GM23338 (cell line): Measurements from ENCODE around the gene CDH23. TPM values are rescaled to one million over a fixed set of nuclear protein-coding genes. Genes with fewer than 3 reads are reported as not detected.

Experiments
- ATAC-seq: fragments of 200-7000 bp; cut with Tn5 transposase; 3 replicates; pipeline ENCODE4 v1.9.1; 2020
- DNase-seq: peaks from one replicate; pipeline ENCODE4 v3.0.0-alpha.2; 2015; ENCODE audit warnings: low spot score
- H2AFZ ChIP-seq: fragments of 200-600 bp; sonication (generic); 2 replicates; pipeline ENCODE4 v1.8.0; 2016; ENCODE audit warnings: antibody characterized with exemption, mild to moderate bottlenecking, moderate library complexity
- H3F3A ChIP-seq: fragments of 200-600 bp; sonication (generic); replicated peaks from 2 replicates; pipeline ENCODE4 v1.8.0; 2017; ENCODE audit warnings: antibody characterized with exemption, mixed run types, low read depth
- H3K27ac ChIP-seq: fragments of 200-600 bp; sonication (generic); 2 replicates; pipeline ENCODE4 v1.6.1; 2016; ENCODE audit warnings: low read depth
- H3K27me3 ChIP-seq: fragments of 200-600 bp; sonication (generic); 2 replicates; pipeline ENCODE4 v1.8.0; 2016; ENCODE audit warnings: mild to moderate bottlenecking, mixed run types, moderate library complexity; ENCODE audit not compliant: insufficient read depth
- H3K36me3 ChIP-seq: fragments of 200-600 bp; sonication (generic); 2 replicates; pipeline ENCODE4 v1.8.0; 2016; ENCODE audit warnings: mild to moderate bottlenecking; ENCODE audit not compliant: insufficient read depth
- H3K4me1 ChIP-seq: fragments of 200-600 bp; sonication (generic); 2 replicates; pipeline ENCODE4 v1.8.0; 2016; ENCODE audit warnings: mild to moderate bottlenecking, moderate library complexity; ENCODE audit not compliant: insufficient read depth
- H3K4me2 ChIP-seq: fragments of 200-600 bp; sonication (generic); 2 replicates; pipeline ENCODE4 v1.7.1; 2017; ENCODE audit warnings: mixed run types
- H3K4me3 ChIP-seq: fragments of 200-600 bp; sonication (generic); 2 replicates; pipeline ENCODE4 v1.6.1; 2016; ENCODE audit warnings: mixed run types
- H3K79me2 ChIP-seq: fragments of 200-600 bp; sonication (generic); replicated peaks from 2 replicates; pipeline ENCODE4 v1.8.0; 2017; ENCODE audit warnings: mild to moderate bottlenecking; ENCODE audit not compliant: insufficient read depth
- H3K9me2 ChIP-seq: fragments of 200-600 bp; sonication (generic); 2 replicates; pipeline ENCODE4 v1.8.0; 2017; ENCODE audit not compliant: insufficient read depth
- H4K20me1 ChIP-seq: fragments of 200-600 bp; sonication (generic); replicated peaks from 2 replicates; pipeline ENCODE4 v1.8.0; 2017; ENCODE audit warnings: mild to moderate bottlenecking; ENCODE audit not compliant: insufficient read depth
- H3K27ac Mint-ChIP-seq: 2 replicates; pipeline ENCODE4 v1.8.0; 2020; ENCODE audit warnings: inconsistent platforms, mild to moderate bottlenecking, moderate library complexity, mixed read lengths
- H3K27me3 Mint-ChIP-seq: 3 replicates; pipeline ENCODE4 v1.8.0; 2022; ENCODE audit warnings: low read depth, mild to moderate bottlenecking, moderate library complexity, mixed read lengths, inconsistent platforms; ENCODE audit not compliant: insufficient read depth, poor library complexity
- H3K36me3 Mint-ChIP-seq: 3 replicates; pipeline ENCODE4 v1.8.0; 2021; ENCODE audit warnings: low read depth, mild to moderate bottlenecking, inconsistent platforms, moderate library complexity, mixed read lengths
- H3K4me1 Mint-ChIP-seq: 3 replicates; pipeline ENCODE4 v1.8.0; 2020; ENCODE audit warnings: mild to moderate bottlenecking, inconsistent platforms, mixed read lengths
- H3K4me3 Mint-ChIP-seq: 3 replicates; pipeline ENCODE4 v1.8.0; 2021; ENCODE audit warnings: moderate library complexity, mild to moderate bottlenecking, inconsistent platforms, mixed read lengths
- H3K9me3 Mint-ChIP-seq: 3 replicates; pipeline ENCODE4 v1.8.0; 2020; ENCODE audit warnings: moderate library complexity, mild to moderate bottlenecking, inconsistent platforms, mixed read lengths
- CREB1 ChIP-seq: fragments of 250-450 bp; sonication (Bioruptor Pico); IDR thresholded peaks from 2 replicates; pipeline ENCODE4 v1.5.0; 2020; ENCODE audit warnings: low read depth, mild to moderate bottlenecking, moderate library complexity
- EZH2 ChIP-seq: fragments of 200-600 bp; sonication (generic); IDR thresholded peaks from one replicate; pipeline ENCODE4 v1.8.0; 2017; ENCODE audit warnings: antibody characterized with exemption, mild to moderate bottlenecking, low read depth; ENCODE audit not compliant: unreplicated experiment
- NANOG ChIP-seq: IDR thresholded peaks from 2 replicates; pipeline ENCODE4 v1.6.1; 2016; ENCODE audit warnings: antibody characterized with exemption, borderline replicate concordance
- POLR2AphosphoS5 ChIP-seq: IDR thresholded peaks from 2 replicates; pipeline ENCODE4 v1.6.1; 2016; ENCODE audit warnings: antibody characterized with exemption, low read depth
- STAT1 ChIP-seq: IDR thresholded peaks from one replicate; pipeline ENCODE4 v1.6.1; 2016; ENCODE audit warnings: antibody characterized with exemption; ENCODE audit not compliant: unreplicated experiment
- ZNF331 ChIP-seq: fragments of 250-450 bp; sonication (Bioruptor Pico); IDR thresholded peaks from 2 replicates; pipeline ENCODE4 v1.5.0; 2020; ENCODE audit warnings: low read depth, mild to moderate bottlenecking, moderate library complexity
- polyA plus RNA-seq: library from polyadenylated mRNA; unstranded; fragments of >200 nt; fragmentation: Nextera tagmentation; extraction: Ambion mirVana; gene quantifications from 2 replicates; pipeline ENCODE4 v1.2.1, GENCODE V29; 2016
- total RNA-seq: library from RNA; depleted of rRNA; stranded (reverse); fragments of >200 nt; shearing (Covaris generic); gene quantifications from 2 replicates; pipeline ENCODE4 v1.2.3, GENCODE V29; 2014
- TF ChIP-seq, protein P1 (sequence below): fragments of 250-450 bp; sonication (Bioruptor Pico); IDR thresholded peaks from 2 replicates; pipeline ENCODE4 v1.5.0; 2020; ENCODE audit warnings: mild to moderate bottlenecking, moderate library complexity
- TF ChIP-seq, protein P2 (sequence below), 2 experiments: fragments of 200-600 bp in 1 of 2; sonication (generic) in 1 of 2; conservative IDR thresholded peaks; 2 replicates each; pipeline versions ENCODE4 v1.5.1 to v1.6.1; 2016 to 2017; ENCODE audit warnings: antibody characterized with exemption in 2 of 2, low read depth in 2 of 2, mild to moderate bottlenecking in 2 of 2, moderate library complexity in 1 of 2
- TF ChIP-seq, protein P3 (sequence below): IDR thresholded peaks from one replicate; pipeline ENCODE4 v1.6.1; 2018; ENCODE audit warnings: antibody characterized with exemption; ENCODE audit not compliant: unreplicated experiment
- TF ChIP-seq, protein P4 (sequence below): IDR thresholded peaks from 2 replicates; pipeline ENCODE4 v1.6.1; 2016; ENCODE audit warnings: antibody characterized with exemption

Gene CDH23
- total and polyA plus RNA-seq, 2 experiments from 2014 or later: 0.95 to 4.3 TPM

DNA sequence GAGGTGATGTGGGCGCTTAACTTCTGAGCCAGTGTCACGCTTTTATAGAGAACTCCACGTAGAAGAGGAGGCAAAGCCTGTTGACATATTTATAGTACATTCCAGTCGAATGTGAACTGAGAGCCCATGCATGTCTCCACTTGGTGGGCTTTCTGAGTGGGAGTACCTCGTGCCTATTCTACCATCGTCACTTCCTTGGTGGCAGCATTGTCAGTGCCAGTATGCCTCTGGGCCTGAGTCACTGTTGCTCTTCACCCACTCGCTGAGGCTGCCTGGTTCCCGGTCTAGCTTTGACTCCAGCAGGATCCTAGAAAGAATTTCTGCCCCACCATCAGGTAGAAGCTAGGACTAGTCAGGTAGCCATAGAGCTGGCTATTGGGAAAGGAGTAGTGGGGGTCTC lies 30.0 kb upstream of the CDH23 start (continued):
- TF ChIP-seq, protein P1, sequence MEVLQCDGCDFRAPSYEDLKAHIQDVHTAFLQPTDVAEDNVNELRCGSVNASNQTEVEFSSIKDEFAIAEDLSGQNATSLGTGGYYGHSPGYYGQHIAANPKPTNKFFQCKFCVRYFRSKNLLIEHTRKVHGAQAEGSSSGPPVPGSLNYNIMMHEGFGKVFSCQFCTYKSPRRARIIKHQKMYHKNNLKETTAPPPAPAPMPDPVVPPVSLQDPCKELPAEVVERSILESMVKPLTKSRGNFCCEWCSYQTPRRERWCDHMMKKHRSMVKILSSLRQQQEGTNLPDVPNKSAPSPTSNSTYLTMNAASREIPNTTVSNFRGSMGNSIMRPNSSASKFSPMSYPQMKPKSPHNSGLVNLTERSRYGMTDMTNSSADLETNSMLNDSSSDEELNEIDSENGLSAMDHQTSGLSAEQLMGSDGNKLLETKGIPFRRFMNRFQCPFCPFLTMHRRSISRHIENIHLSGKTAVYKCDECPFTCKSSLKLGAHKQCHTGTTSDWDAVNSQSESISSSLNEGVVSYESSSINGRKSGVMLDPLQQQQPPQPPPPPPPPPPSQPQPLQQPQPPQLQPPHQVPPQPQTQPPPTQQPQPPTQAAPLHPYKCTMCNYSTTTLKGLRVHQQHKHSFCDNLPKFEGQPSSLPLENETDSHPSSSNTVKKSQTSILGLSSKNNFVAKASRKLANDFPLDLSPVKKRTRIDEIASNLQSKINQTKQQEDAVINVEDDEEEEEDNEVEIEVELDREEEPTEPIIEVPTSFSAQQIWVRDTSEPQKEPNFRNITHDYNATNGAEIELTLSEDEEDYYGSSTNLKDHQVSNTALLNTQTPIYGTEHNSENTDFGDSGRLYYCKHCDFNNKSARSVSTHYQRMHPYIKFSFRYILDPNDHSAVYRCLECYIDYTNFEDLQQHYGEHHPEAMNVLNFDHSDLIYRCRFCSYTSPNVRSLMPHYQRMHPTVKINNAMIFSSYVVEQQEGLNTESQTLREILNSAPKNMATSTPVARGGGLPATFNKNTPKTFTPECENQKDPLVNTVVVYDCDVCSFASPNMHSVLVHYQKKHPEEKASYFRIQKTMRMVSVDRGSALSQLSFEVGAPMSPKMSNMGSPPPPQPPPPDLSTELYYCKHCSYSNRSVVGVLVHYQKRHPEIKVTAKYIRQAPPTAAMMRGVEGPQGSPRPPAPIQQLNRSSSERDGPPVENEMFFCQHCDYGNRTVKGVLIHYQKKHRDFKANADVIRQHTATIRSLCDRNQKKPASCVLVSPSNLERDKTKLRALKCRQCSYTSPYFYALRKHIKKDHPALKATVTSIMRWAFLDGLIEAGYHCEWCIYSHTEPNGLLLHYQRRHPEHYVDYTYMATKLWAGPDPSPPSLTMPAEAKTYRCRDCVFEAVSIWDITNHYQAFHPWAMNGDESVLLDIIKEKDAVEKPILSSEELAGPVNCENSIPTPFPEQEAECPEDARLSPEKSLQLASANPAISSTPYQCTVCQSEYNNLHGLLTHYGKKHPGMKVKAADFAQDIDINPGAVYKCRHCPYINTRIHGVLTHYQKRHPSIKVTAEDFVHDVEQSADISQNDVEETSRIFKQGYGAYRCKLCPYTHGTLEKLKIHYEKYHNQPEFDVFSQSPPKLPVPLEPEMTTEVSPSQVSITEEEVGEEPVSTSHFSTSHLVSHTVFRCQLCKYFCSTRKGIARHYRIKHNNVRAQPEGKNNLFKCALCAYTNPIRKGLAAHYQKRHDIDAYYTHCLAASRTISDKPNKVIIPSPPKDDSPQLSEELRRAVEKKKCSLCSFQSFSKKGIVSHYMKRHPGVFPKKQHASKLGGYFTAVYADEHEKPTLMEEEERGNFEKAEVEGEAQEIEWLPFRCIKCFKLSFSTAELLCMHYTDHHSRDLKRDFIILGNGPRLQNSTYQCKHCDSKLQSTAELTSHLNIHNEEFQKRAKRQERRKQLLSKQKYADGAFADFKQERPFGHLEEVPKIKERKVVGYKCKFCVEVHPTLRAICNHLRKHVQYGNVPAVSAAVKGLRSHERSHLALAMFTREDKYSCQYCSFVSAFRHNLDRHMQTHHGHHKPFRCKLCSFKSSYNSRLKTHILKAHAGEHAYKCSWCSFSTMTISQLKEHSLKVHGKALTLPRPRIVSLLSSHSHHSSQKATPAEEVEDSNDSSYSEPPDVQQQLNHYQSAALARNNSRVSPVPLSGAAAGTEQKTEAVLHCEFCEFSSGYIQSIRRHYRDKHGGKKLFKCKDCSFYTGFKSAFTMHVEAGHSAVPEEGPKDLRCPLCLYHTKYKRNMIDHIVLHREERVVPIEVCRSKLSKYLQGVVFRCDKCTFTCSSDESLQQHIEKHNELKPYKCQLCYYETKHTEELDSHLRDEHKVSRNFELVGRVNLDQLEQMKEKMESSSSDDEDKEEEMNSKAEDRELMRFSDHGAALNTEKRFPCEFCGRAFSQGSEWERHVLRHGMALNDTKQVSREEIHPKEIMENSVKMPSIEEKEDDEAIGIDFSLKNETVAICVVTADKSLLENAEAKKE: no peak
- TF ChIP-seq ZNF331: no peak

DNA sequence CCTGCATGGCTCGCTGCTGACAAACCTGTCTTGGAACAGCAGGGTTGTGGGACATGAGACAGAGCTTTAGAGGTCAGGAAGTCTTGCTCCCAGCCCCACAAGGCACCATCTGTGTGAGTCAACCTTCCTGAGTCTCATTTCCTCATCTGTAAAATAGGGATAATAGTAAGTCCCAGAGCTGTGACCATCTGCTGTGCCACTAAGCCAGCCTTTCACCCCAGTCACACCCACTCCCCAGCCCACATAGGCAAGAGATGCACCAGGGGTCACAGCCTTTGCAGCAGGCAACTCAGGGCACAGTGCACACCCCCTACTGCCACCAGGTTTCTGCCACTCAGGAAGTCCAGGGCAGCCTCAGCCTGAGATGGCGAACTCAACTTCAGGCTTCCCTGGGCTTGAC lies 29.4 kb upstream of the CDH23 start:
- Histone ChIP-seq H3K4me3 (no peak overlapping the region), H3K79me2 (no peaks in the 10 kb centered on the region), H3F3A (no peaks in the 10 kb centered on the region), H3K4me1 (no peaks in the 10 kb centered on the region), H4K20me1 (0 out of 2 replicates have a peak, but pooled peaks cover 4% of the 10 kb centered on the region), H3K27me3 (no peaks in the 10 kb centered on the region), H3K9me2 (no peaks in the 10 kb centered on the region), H3K36me3 (no peaks in the 10 kb centered on the region), H3K4me2 (no peak overlapping the region), H2AFZ (no peak overlapping the region), H3K27ac (no peak overlapping the region)
- H3K27me3 Mint-ChIP-seq: peaks cover 4% of the 10 kb centered on the region
- H3K4me1 Mint-ChIP-seq: peaks cover 10% of the 10 kb centered on the region
- H3K9me3 Mint-ChIP-seq: no peaks in the 10 kb centered on the region; the same call in 2 of the 3 replicates
- H3K27ac Mint-ChIP-seq: no peak overlapping the region
- no peak overlapping the region for H3K4me3 Mint-ChIP-seq
- TF ChIP-seq STAT1 (no peak), NANOG (no peak), ZNF331 (no peak), CREB1 (CRISPR knock-in tag) (no peak), EZH2 (no peak), POLR2AphosphoS5 (no peak)
- TF ChIP-seq, protein P2, sequence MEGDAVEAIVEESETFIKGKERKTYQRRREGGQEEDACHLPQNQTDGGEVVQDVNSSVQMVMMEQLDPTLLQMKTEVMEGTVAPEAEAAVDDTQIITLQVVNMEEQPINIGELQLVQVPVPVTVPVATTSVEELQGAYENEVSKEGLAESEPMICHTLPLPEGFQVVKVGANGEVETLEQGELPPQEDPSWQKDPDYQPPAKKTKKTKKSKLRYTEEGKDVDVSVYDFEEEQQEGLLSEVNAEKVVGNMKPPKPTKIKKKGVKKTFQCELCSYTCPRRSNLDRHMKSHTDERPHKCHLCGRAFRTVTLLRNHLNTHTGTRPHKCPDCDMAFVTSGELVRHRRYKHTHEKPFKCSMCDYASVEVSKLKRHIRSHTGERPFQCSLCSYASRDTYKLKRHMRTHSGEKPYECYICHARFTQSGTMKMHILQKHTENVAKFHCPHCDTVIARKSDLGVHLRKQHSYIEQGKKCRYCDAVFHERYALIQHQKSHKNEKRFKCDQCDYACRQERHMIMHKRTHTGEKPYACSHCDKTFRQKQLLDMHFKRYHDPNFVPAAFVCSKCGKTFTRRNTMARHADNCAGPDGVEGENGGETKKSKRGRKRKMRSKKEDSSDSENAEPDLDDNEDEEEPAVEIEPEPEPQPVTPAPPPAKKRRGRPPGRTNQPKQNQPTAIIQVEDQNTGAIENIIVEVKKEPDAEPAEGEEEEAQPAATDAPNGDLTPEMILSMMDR (conservative IDR thresholded peaks at IDR 0.05; ENCODE audit: low read depth in 2 of 2): no peak
- TF ChIP-seq, protein P3, sequence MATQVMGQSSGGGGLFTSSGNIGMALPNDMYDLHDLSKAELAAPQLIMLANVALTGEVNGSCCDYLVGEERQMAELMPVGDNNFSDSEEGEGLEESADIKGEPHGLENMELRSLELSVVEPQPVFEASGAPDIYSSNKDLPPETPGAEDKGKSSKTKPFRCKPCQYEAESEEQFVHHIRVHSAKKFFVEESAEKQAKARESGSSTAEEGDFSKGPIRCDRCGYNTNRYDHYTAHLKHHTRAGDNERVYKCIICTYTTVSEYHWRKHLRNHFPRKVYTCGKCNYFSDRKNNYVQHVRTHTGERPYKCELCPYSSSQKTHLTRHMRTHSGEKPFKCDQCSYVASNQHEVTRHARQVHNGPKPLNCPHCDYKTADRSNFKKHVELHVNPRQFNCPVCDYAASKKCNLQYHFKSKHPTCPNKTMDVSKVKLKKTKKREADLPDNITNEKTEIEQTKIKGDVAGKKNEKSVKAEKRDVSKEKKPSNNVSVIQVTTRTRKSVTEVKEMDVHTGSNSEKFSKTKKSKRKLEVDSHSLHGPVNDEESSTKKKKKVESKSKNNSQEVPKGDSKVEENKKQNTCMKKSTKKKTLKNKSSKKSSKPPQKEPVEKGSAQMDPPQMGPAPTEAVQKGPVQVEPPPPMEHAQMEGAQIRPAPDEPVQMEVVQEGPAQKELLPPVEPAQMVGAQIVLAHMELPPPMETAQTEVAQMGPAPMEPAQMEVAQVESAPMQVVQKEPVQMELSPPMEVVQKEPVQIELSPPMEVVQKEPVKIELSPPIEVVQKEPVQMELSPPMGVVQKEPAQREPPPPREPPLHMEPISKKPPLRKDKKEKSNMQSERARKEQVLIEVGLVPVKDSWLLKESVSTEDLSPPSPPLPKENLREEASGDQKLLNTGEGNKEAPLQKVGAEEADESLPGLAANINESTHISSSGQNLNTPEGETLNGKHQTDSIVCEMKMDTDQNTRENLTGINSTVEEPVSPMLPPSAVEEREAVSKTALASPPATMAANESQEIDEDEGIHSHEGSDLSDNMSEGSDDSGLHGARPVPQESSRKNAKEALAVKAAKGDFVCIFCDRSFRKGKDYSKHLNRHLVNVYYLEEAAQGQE: no peak
- TF ChIP-seq, protein P4, sequence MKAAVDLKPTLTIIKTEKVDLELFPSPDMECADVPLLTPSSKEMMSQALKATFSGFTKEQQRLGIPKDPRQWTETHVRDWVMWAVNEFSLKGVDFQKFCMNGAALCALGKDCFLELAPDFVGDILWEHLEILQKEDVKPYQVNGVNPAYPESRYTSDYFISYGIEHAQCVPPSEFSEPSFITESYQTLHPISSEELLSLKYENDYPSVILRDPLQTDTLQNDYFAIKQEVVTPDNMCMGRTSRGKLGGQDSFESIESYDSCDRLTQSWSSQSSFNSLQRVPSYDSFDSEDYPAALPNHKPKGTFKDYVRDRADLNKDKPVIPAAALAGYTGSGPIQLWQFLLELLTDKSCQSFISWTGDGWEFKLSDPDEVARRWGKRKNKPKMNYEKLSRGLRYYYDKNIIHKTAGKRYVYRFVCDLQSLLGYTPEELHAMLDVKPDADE: no peak
- ATAC-seq (no peak), DNase-seq (no peak)
- 0 out of 3 replicates have a peak, but pooled peaks cover under 1% of the 10 kb centered on the region for H3K36me3 Mint-ChIP-seq
